GM19395 (cell line): ENCODE data around the gene EFTUD2.

Source experiments
- ATAC-seq: cut with Tn5 transposase; IDR thresholded peaks from one replicate; pipeline ENCODE4 v1.9.1; 2021; ENCODE audit warnings: mild to moderate bottlenecking, moderate library complexity; ENCODE audit not compliant: unreplicated experiment

EFTUD2 gene

DNA sequence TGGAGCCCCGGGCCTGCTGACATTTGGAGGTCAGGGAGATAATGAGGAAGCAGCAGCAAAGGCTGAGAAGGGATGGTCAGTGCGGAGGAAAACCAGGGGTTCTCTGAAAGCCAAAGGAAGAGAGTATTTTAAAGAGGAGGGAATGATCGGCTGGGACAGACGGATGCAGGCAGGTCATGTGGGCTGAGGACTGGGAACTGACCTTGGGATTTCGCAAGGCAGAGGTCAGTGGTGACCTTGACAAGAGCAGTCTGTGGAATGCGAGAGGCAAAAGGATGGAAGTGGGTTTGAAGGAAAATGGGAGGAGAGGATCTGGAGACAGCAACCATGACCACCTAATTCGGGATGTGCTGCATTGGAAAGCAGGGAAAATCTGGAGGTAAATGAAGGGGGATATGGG, 10.2 kb downstream of the EFTUD2 start:
- ATAC-seq, result no peak

GRCh38 chr17:44887971-44888954, 11.0 kb downstream of the EFTUD2 start:
- ATAC-seq, result no peak

GRCh38 chr17:44887016-44887415, 12.2 kb downstream of the EFTUD2 start:
- ATAC-seq, result no peak

DNA sequence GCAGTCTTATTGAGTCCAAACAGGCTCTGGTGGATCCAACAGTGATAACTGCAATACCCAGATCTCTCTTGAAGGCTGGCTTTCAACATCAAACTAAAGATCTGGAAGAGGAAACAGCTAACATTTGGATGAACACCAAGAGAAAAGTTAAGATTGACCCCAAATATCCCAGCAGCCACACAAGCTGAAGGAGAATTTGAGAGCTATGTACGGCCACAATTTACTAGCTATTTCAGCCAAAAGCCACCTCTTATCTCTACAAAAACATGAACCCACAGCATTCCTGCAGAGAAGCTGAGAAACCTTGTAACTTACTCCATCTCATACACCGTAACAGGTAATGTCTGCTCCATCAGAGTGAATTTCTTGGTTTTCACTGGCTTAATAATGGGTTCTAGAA, 14.3 kb downstream of the EFTUD2 start:
- no peak for ATAC-seq

DNA sequence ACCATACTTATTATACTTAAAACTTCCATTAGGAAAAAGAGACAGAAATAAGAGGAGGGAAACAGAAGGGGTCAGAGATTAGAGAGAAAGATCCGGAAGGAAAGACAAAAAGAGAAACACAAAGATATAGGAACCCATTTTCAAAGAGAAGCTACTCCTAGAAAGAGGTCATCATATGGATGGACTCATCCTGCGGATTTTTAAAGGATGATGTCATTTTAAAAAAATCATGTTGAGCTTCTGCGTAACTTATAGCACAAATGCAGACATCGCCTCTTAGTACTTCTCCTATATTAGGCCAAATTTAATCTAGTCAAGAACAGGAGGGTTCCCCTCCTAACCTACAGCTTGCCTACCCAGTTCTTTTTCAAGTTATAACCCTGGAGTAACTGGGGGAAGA, 18.1 kb downstream of the EFTUD2 start:
- ATAC-seq, result no peak

DNA sequence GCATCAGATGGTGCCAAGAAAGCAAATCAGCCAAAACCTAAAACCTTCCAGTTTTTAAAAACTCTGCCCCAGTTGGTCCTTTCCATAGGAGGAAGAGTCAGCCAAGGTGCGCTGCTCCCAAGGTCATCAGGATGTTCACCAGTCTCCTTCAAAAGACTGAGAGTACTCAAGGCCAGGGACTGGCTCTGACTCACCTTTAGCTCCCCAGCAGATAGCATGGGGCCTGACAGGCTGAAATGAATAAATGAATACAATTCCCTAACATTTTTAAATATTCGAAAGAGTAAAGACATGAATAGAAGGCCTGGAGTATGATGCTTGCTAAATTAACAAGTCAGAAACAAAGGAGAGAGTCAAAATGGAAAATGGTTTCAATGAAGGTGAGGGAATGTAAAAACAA, 19.2 kb downstream of the EFTUD2 start:
- ATAC-seq, result no peak

GRCh38 chr17:44879376-44879775, 19.9 kb downstream of the EFTUD2 start:
- no peak for ATAC-seq

GRCh38 chr17:44878627-44879221, 20.5 kb downstream of the EFTUD2 start:
- no peak for ATAC-seq

- ATAC-seq, result no peak
These were observed 22.1 kb downstream of the EFTUD2 start for GRCh38 chr17:44877121-44877520.

GRCh38 chr17:44875761-44876160, 23.5 kb downstream of the EFTUD2 start:
- ATAC-seq, result no peak

DNA sequence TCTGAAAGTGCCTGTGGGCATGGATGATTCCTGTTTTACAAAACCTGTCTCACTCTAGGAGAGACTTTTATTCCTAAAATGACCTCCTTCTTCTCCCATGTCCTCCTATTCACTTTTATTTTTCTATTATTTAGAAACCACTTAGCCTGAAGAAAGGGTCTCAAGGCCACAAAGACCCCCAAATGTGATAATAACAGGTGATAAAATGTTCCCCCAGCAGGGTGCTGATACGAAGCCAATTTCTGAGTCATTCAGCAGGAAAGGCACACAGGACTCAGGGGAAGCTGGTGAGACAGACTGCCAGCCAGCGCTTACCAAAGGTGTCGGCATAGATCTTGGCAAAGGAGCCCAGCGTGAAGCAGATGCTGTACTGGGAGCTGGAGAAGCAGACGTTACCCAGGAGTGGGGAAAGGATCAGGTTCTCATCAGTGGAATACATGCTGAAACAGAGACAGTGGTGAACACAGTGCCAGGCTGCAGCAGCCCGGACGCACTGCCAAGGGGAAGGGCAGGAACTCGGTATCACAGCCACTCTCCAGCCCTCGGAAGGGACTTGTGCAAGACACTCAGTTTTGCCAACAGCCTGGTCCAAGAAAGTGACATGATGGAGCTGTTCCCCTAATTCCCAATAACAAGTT, 27.0 kb downstream of the EFTUD2 start:
- no peak for ATAC-seq

DNA sequence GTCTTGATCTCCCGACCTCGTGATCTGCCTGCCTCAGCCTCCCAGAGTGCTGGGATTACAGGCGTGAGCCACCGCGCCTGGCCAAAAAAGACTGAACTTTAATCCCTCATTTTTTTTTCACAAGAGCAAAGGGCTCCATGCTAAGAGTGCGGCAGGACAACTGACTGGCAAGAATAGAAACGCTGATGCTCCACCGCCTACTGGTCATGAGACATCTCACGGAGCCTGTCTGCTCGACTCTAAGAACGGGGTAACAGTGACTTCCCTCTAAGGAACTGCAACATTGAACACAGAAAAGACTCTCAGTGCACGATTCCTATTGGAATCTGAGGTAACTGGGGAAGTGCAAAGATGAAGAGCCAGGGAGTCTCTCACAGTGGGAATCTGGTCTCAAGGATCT, 27.7 kb downstream of the EFTUD2 start:
- no peak for ATAC-seq

DNA sequence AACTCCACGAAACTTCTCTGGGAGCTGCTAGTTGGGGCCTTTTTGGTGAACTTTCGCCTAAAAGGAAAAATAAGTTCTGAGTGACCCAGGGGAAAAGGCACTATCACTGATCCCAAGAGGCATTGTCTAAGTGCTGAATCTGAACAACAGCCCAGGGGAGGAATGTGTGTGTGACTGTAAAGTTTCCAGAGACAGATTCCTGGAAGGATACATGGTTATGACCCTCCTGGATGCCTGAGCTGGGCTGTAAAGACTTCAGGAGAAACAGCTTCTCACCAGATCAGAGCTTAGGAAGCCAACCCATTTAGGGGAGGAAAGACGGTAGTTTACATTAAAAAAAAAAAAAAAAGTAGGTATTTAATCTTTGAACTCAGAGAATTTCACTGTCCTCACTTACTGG, 31.4 kb downstream of the EFTUD2 start:
- ATAC-seq, result no peak

DNA sequence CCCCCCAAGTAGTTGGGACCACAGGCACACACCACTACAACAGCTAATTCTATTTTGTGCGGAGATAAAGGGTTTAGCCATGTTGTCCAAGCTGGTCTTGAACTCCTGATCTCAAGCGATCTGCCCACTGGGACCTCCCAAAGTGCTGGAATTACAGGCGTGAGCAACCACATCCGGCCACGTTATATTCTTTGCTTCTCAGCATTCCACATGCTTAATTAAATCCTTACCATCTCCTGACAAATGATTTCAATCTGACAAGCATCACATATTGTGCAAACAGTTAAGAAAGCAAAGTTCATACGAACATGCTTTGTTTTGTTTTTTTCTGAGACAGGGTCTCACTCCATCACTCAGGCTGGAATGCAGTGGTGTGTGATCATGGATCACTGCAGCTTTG, 33.3 kb downstream of the EFTUD2 start:
- ATAC-seq, result no peak

DNA sequence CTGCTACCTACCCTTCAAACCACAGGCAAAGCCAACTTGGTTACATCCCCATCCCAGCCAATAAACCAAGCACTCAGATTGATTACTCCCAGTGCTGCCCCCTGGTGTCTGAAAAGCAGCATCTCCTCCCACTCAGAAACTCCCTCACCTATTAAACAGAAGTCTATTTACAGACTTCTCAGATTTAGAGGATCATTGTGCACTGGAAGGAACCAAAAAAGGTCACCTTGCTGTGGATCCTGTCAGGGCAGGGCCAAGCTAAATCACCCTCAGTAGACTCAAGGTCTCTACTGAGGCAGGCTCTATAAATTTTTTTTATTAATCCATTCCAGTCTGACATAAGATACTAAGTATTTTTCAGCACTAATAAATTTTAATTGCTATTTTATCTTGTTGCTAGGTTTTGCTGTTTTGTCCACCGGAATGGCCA, 34.0 kb downstream of the EFTUD2 start:
- no peak for ATAC-seq

- no peak for ATAC-seq
These were observed 34.4 kb downstream of the EFTUD2 start for GRCh38 chr17:44864831-44865230.

DNA sequence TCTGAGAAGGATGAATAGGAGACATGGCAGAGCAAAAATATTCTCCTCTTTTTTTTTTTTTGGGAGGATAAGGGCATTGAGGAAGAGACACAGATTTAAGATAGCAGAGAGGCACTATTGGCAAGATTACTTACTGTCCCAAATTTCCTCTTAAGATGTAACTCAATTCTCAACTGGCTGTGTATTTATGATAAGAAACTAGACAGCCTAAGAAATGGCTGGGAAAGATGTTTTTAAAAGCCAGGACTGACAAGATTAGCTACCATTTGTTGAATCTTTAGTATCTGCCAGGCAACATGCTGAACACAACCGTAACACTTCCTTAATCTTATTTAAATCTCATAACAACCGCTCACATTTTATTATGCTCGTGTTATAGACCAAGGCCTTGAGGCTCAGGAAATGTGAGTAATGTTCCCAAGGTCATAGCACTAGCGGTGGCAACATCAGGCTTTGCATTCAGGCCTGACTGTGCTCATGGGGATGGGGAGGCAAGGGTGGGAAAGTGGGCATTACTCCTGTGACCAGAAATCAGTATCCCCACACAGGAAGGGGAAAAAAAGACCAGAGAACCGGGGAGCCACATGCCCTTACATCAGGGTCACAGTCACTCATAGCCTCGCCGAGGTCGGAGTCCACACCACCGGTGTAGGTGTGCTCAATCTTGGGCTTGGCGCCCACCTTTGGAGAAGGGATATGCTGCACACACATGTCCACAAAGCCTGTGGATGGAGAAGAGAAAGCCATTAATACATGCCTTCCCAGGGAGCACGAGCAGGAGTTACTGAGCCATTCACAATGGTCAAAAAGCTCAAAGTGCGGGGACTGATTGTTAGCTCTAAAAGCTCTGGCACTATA, 36.0 kb downstream of the EFTUD2 start:
- no peak for ATAC-seq

DNA sequence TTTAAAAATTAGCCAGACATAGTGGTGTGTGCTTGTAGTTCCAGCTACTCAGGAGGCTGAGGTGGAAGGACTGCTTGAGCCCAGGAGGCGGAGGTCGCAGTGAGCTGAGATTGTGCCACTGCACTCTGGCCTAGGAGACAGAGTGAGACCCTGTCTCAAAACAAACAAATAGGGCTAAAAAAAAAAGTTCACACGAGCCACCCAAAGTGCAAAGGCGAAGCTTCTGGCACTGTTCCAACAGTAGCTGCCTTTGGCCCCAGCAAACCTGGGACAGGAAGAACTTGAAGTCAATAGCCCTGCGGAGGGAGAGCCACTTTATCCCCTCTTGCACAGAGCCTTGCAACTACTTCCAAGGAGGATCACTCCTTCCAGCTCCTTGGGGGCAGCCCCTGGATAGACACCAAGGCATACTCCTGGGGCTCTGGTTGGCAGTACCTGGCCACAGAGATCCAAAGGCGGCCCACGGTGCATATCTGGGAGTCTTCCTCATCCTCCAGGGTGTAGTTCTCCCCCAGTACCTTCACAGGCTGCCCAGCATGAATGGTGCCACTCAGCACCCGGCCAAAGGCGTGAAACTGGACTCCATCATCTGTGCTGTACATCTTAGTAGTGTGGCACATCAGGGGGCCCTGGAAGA, 36.8 kb downstream of the EFTUD2 start:
- no peak for ATAC-seq

DNA sequence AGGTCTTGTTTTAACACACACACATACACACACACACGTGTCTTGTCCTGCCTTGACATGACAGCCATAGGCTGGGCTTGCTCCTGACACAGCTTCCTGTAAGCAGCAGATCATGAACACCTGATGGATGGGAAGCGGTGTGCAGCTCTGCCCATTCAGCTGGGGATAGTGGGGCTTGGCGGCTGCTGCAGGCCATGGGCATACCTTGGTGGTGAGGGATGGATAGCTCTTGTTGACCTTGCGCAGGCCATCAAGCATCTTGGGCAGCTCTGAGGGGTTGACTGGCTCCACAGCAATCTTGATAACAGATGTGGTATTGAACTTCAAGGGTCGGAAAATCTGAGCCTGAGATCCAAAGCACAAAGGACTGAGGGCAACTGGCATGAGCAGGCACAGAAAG, 39.5 kb downstream of the EFTUD2 start:
- ATAC-seq, result no peak

GRCh38 chr17:44854192-44854591, 45.1 kb downstream of the EFTUD2 start:
- ATAC-seq, result no peak
